HG03139 (cell line): ENCODE data around the gene PLCB1.

ENCODE experiments used
- ATAC-seq: cut with Tn5 transposase; IDR thresholded peaks from one replicate; pipeline ENCODE4 v1.9.1; 2021; ENCODE audit not compliant: unreplicated experiment

Gene PLCB1

GRCh38 chr20:8395956-8396355, 263.9 kb downstream of the PLCB1 start:
- ATAC-seq, result no peak

DNA sequence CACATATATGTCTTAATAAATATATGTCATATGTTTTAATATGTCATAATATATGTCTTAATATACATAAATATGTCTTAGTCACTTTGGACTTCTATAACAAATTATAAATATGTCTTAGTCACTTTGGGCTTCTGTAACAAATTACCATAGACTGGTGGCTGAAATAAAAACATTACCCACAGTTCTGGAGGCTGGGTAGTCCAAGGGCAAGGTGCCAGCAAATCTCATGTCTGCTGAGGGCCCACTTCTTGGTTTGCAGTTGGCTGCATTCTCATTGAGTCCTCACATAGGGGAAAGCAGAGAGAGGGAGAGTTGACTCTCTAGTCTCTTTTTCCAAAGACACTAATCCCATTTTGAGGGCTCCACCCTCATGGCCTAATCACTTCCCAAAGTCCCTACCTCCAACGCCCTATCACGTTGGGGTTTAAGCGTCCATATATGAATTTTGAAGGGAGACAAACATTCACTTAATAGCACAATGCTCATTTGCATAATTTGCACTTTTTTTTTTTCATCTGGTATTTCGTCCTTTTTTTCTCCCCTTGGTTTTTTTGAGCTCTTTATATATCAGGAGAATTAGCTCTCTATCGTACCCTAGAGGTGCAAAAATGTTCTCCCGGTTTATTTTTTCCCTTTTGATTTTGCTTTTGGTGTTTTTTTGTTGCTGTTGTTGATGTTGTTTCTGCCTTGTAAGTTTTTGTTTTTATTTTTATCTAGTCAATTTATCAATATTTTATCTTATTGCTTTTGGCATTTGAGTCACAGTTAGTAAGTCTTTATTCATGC, 266.4 kb downstream of the PLCB1 start:
- ATAC-seq, result no peak

GRCh38 chr20:8399947-8400346, 267.9 kb downstream of the PLCB1 start:
- ATAC-seq, result peak; percentile 99

- no peak for ATAC-seq
Observed at GRCh38 chr20:8400486-8400885, 268.4 kb downstream of the PLCB1 start.

DNA sequence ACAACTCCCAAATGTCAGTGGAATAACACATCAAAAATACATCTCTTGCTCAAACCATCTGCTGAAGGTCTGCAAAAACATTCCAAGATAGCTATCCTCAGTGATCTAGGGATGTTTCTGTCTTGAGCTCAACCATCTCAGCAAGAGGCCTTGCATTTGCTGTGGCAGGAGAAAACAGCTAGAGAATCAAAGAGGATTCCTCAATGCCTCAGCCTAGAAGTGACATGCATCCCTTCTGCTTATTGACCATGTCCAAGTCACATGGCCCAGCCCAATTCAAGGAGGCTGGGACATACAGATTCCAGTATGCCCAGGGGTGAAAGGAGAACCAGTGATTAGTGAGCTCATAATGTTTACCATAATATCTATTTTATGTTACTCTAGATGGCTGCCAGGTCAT, 269.5 kb downstream of the PLCB1 start:
- no peak for ATAC-seq

DNA sequence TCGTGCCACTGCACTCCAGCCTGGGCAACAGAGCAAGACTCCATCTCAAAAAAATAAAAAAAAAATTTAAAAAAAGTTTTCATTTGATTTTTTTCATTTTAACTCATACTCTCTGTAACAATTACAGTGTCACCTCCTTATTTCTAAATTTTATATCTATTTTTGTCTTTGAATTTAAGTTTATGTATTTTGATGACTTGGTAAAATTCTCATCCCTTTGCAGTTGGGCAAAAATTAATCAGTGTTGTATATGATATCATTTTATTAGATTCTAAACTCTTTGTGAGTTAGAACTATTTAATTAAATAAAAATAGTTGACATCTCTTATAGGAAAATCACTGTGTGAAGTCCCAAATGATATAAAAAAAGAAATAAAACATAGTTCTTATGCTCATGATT, 270.7 kb downstream of the PLCB1 start:
- no peak for ATAC-seq

DNA sequence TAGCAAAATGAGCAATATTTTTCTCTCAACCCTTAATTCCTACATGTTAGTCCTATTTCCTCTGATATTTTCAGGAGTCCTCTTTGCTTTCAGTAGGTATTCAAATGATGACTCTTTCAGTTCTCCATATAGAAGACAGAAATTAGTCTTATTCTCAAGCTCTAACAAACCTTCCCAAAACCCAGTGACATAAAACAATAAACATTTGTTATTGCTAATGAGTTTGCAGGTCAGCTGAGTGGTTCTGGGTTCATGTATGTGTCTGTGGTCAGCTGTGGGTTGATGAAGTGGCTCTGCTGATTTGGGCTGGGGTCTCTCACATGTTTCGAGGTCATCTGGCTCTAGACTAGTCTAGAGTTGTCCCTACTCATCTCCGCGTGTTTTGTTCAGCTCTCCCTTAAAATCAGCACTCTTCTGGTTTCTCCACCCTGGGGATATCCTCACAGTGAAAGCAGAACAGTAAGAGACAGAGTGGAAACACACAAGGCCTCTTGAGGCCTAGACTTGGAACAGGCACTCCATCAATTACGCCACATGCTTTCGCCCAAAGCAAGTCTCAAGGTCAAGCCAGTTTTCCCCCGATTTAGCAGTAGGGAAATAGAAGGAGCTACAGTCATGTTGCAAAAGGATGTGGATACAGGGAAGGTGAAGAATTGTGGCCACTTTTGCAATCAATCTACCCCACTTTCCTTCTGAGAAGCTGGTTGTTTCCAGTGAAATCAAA, 273.0 kb downstream of the PLCB1 start:
- no peak for ATAC-seq

- no peak for ATAC-seq
Observed at GRCh38 chr20:8406391-8406790, 274.3 kb downstream of the PLCB1 start.

DNA sequence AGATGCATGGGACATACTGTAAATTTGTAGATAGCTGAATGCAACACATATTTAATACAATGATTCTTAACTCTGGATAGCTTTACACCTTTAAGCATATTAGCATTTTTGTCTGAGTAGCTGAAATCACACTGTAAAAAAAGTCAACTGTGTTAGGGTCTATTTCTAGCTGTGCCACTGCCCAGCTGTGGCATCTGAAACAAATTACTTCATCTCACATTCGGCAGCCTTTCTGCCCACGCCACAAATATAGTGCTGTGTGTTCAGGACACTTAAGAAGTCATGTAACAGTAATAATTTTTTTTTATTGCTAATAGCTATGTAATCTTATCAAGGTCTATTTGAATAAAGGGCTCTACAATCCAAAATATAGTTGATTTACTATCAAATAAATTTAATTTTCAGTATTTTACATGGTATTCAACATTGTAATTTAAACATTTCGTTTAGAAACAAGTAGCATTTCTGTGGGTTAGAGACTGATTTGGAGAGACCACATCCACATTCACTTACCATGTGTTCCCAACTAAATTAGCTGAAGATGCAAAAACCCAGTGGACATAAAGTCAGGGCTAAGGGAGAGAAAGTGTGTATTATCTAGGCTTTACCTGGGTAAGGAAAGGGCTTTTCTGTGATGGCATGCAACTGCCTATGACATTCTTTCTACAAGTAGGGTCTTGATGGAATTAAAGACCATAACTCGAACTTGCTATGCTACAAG, 276.7 kb downstream of the PLCB1 start:
- no peak for ATAC-seq

GRCh38 chr20:8413691-8414090, 281.6 kb downstream of the PLCB1 start:
- ATAC-seq, result no peak

DNA sequence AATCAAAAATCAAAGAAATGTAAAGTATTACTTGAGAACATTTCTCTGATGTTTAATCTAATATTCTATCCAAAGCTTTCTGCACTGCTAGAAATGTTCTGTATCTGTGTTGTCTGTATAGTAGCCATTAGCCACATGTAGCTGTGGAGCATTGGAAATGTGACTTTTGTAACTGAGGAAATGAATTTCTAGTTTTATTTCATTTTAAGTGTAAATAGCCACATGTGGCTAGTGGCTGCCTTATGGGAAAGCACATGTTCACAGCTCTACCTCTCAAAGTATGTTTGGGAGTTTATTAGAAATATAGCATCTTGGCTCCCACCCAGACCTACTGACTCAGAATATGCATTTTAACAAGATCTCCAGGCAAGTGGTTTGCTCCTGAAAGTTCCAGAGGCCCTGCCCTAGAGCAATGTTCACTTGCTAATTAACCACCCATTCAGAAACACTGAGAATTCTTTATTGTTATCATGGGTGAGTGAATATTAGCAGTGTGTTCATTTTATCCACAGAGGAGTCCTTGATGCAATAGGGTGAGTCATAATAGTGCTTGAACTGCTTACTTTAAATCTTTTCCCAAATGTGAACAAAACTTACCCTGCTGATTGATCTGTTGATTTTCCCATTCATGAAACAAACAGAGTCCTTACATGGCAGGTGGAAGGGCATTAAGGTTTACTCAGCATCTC, 282.7 kb downstream of the PLCB1 start:
- no peak for ATAC-seq

GRCh38 chr20:8421981-8422380, 289.9 kb downstream of the PLCB1 start:
- no peak for ATAC-seq

- ATAC-seq, result no peak
Observed at GRCh38 chr20:8423482-8423881, 291.4 kb downstream of the PLCB1 start.

- no peak for ATAC-seq
Observed at GRCh38 chr20:8424010-8424409, 291.9 kb downstream of the PLCB1 start.

GRCh38 chr20:8425016-8425415, 292.9 kb downstream of the PLCB1 start:
- ATAC-seq, result no peak

DNA sequence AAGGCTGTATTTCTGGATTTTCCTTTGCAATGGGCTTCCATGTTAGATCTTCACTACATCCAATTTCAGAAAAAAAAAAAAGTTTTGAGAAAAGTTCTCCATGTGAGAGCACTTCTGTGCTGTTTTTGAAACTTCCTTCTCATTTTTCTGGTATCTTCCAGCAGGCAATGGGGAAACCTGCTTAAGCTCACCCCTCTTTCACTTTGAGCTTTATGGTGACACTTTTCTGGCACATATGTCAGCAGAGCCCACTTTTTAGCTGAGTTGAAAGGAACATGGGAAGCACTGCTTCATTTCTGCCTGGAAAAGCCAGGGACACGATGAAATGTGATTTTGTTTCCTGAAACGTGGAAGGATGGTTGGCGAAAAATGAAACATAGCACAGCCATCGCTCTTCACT, 293.7 kb downstream of the PLCB1 start:
- no peak for ATAC-seq

GRCh38 chr20:8427419-8428040, 295.5 kb downstream of the PLCB1 start:
- ATAC-seq, result no peak

DNA sequence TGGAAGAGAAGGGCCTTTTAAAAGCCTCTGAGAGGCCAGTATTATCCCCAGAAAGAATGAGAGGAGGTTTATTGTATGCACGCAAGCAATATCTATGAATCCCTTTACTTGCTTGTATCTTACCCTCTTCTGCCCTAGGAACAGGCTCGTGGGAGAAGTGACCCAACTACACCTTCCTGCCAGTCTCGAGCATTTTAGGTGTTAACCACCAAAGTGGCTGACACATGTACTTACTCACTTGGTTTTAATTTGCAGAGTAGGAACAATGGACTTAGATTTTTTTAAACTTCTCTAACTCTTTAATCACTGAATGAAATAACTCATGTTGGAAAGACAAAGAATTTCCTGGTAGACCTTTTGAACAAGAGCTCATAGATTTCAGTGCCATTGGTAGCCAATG, 296.9 kb downstream of the PLCB1 start:
- no peak for ATAC-seq

DNA sequence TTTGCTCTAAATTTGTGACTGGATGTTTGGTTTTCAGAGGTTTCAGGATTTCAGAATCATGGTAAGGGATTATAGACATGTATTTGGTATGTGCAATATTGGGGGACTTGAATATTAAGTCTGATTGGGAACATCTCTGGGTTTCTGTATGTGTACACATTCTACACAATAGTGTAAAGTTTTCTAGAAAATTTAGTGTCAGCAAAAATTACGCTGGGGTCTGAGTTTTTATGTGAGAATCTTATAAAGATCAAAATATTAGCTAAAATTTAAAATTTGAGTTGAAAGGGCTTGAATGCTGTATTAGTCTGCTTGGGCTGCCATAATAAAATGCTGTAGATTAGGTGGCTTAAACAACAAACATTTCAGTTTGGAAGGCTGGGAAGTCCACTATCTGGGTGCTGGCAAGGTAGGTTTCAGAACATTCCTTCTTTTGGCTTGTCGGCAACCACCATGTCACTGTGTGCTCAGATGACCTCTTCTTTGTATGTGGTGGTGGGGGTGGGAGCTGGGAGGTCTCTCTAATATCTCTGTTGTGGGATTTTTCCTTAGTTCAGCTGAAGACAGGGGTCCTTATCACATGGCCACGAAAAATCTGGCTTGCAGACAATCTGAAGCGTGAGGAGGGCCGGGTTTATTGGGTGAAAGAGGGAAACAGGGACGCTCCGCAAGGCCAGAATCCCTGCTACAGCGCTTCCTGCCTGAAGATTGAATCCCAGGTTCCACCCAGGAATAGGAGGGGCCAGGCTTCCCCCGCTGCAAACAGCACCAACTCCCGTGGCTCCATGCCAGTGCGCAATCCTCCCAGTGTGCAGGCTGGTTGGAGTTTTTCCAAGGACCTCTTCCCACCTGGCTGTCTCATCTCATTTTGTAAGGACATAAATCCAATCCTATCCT, 299.7 kb downstream of the PLCB1 start:
- no peak for ATAC-seq
